MCF 10A (cell line): ENCODE data around the gene R3HDML. TPM values are rescaled to one million over a fixed set of nuclear protein-coding genes. Genes with fewer than 3 reads are reported as not detected.
"Not testable (repeated sequence)": the region's sequence is repeated elsewhere in the genome, so short reads cannot be mapped to it uniquely, and the experiment has no call there.

Experiments used
- BruUV-seq: library from RNA; stranded (reverse); fragments of 400-500 nt; replicated peaks from 2 replicates; lab custom pipeline; 2021; lab: Mats Ljungman, UMichigan
- CTCF ChIA-PET: fragments of 300-600 bp; sonication (Branson Sonifier 250); formaldehyde crosslinking; extraction: SDS; loops from one replicate; lab custom pipeline; 2021; ENCODE audit warnings: antibody characterized with exemption, inconsistent platforms; lab: Yijun Ruan, JAX
- POLR2A ChIA-PET: fragments of 300-600, 350-650 bp; sonication (Branson Sonifier 250); formaldehyde crosslinking; extraction: SDS; loops from one replicate; lab custom pipeline; 2020; ENCODE audit warnings: antibody characterized with exemption, inconsistent platforms; lab: Yijun Ruan, JAX
- DNase-seq: peaks from one replicate; pipeline ENCODE4 v3.0.0-alpha.2; 2018; ENCODE audit not compliant: unreplicated experiment
- H3K27ac Mint-ChIP-seq: one replicate; pipeline ENCODE4 v1.8.0; 2022; ENCODE audit warnings: mild to moderate bottlenecking, low read depth, mixed read lengths; ENCODE audit not compliant: unreplicated experiment
- H3K27me3 Mint-ChIP-seq: one replicate; pipeline ENCODE4 v1.8.0; 2022; ENCODE audit warnings: mixed read lengths; ENCODE audit not compliant: insufficient read depth, unreplicated experiment
- H3K36me3 Mint-ChIP-seq: one replicate; pipeline ENCODE4 v1.8.0; 2022; ENCODE audit warnings: mild to moderate bottlenecking, moderate library complexity, mixed read lengths; ENCODE audit not compliant: insufficient read depth, unreplicated experiment
- H3K4me1 Mint-ChIP-seq: one replicate; pipeline ENCODE4 v1.8.0; 2022; ENCODE audit warnings: mixed read lengths; ENCODE audit not compliant: insufficient read depth, unreplicated experiment
- H3K4me3 Mint-ChIP-seq: one replicate; pipeline ENCODE4 v1.8.0; 2022; ENCODE audit warnings: mild to moderate bottlenecking, moderate library complexity, mixed read lengths; ENCODE audit not compliant: unreplicated experiment
- H3K9me3 Mint-ChIP-seq: one replicate; pipeline ENCODE4 v1.8.0; 2022; ENCODE audit warnings: mixed read lengths; ENCODE audit not compliant: unreplicated experiment
- intact Hi-C: fragments of 100-400 bp; cut with micrococcal nuclease; formaldehyde crosslinking; loops from 2 replicates; pipeline ENCODE4 v1.14.1; 2022
- total RNA-seq: library from RNA; stranded (reverse); gene quantifications from 2 replicates; pipeline ENCODE4 v1.2.3, GENCODE V29; 2022
- TF ChIP-seq, protein P1 (sequence below): fragments of 200-600 bp; IDR thresholded peaks from one replicate; pipeline ENCODE4 v1.8.0; 2022; ENCODE audit warnings: antibody characterized with exemption, mild to moderate bottlenecking; ENCODE audit not compliant: unreplicated experiment

The R3HDML gene
- total RNA-seq, 1 experiment from 2014 or later, result not detected

DNA sequence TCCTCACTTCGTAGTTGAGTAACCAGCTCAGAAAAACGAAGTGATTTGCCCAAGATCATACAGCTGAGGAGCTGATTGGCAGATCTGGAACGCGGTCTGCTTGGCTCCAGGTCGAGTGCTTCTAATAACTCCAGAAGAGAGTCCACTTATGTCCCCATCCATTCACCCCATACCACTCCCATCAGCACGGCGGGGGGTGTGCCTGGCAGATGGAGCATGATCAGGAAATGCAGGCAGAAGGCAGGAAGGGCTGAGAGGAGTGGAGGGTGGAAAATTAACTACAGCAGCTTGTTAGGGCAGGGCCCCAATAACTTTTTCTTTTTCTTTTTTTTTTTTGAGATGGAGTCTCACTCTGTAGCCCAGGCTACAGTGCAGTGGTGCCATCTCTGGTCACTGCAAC lies 40.8 kb upstream of the R3HDML start:
- TF ChIP-seq, protein P1, sequence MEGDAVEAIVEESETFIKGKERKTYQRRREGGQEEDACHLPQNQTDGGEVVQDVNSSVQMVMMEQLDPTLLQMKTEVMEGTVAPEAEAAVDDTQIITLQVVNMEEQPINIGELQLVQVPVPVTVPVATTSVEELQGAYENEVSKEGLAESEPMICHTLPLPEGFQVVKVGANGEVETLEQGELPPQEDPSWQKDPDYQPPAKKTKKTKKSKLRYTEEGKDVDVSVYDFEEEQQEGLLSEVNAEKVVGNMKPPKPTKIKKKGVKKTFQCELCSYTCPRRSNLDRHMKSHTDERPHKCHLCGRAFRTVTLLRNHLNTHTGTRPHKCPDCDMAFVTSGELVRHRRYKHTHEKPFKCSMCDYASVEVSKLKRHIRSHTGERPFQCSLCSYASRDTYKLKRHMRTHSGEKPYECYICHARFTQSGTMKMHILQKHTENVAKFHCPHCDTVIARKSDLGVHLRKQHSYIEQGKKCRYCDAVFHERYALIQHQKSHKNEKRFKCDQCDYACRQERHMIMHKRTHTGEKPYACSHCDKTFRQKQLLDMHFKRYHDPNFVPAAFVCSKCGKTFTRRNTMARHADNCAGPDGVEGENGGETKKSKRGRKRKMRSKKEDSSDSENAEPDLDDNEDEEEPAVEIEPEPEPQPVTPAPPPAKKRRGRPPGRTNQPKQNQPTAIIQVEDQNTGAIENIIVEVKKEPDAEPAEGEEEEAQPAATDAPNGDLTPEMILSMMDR, result no peak
- Mint-ChIP-seq H3K4me3 (no peak overlapping the region), H3K27ac (no peak overlapping the region), H3K9me3 (no peaks in the 10 kb centered on the region), H3K36me3 (peaks cover 4% of the 10 kb centered on the region), H3K27me3 (no peaks in the 10 kb centered on the region), H3K4me1 (no peaks in the 10 kb centered on the region)
- DNase-seq, result no peak
- intact Hi-C loops, result no loop called here
- POLR2A ChIA-PET, result interaction anchor here (0.6 to 0.7 kb wide), 2 partner anchors 12 to 356 kb away, joined by 3 to 4 read pairs; no protein-coding TSS in a partner anchor
- CTCF ChIA-PET, result interaction anchor here (1.2 to 2.1 kb wide), 2 partner anchors 14 to 78 kb away, joined by 5 to 9 read pairs; no protein-coding TSS in a partner anchor
- no TSS peak for BruUV-seq

DNA sequence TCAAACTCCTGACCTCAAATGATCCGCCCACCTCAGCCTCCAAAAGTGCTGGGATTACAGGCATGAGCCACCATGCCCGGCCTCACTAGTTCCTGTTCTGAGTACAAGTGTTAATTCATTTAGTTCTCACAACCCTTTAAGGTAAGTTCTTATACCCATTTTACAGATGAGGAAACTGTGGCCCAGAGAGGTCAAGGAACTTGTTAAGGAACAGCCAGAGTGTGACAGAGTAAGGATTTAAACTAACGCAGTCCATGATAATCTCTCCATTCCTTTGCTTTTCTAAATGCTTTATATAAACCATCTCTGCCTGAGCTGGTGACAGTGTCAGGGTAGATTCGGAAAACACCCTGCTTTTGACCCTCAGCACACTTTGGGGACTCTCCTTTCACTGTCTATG lies 39.1 kb upstream of the R3HDML start:
- H3K27ac Mint-ChIP-seq, result no peak overlapping the region
- peaks cover 3% of the 10 kb centered on the region for H3K4me1 Mint-ChIP-seq
- intact Hi-C loops, result no loop called here
- no peak for DNase-seq
- BruUV-seq, result no TSS peak
- TF ChIP-seq, protein P1, result no peak
- POLR2A ChIA-PET, result no interaction called here
- H3K27me3 Mint-ChIP-seq, result no peaks in the 10 kb centered on the region
- H3K9me3 Mint-ChIP-seq, result no peaks in the 10 kb centered on the region
- H3K4me3 Mint-ChIP-seq, result no peak overlapping the region
- H3K36me3 Mint-ChIP-seq, result no peaks in the 10 kb centered on the region
- CTCF ChIA-PET, result interaction anchor here (1.1 to 1.6 kb wide), 2 partner anchors 80 to 81 kb away, joined by 3 to 5 read pairs; no protein-coding TSS in a partner anchor

GRCh38 chr20:44299011-44299535 lies 37.8 kb upstream of the R3HDML start:
- DNase-seq, H3K36me3 Mint-ChIP-seq, intact Hi-C loops, H3K4me1 Mint-ChIP-seq, H3K27me3 Mint-ChIP-seq, H3K4me3 Mint-ChIP-seq, POLR2A ChIA-PET, H3K27ac Mint-ChIP-seq, H3K9me3 Mint-ChIP-seq, BruUV-seq: not testable (repeated sequence)
- CTCF ChIA-PET, result interaction anchor here (0.6 to 3.2 kb wide), 6 partner anchors 12 to 146 kb away, joined by 3 to 34 read pairs (median 6); partner anchors contain the start of gene FITM2

DNA sequence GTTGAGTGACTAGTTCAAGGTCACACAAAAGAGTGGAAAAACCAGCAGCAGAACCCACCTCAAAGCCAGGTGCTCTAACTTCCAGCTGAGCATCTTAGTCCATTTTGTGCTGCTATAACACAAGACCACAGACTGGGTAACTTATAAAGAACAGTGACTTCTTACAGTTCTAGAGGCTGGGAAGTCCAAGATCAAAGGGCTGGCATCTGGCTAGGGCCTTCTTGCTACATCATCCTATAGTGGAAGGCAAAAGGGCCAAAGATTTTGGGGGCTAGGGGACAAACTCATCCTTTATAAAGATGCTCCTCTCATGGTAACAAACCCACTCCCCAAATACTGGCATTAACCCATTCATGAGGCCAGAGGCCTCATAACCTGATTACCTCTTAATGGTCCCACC lies 35.6 kb upstream of the R3HDML start:
- peaks cover 6% of the 10 kb centered on the region for H3K4me1 Mint-ChIP-seq
- no TSS peak for BruUV-seq
- TF ChIP-seq, protein P1, result no peak
- no peaks in the 10 kb centered on the region for H3K36me3 Mint-ChIP-seq
- no peak overlapping the region for H3K4me3 Mint-ChIP-seq
- ChIA-PET POLR2A (interaction anchor here (2.8 kb wide), 1 partner anchor 9 kb away, joined by 8 read pairs; the partner anchor contains the start of gene FITM2), CTCF (interaction anchor here (1.1 to 3.2 kb wide), 4 partner anchors 10 to 168 kb away, joined by 3 to 34 read pairs (median 18); partner anchors contain the start of gene FITM2)
- intact Hi-C loops, result no loop called here
- H3K27ac Mint-ChIP-seq, result no peak overlapping the region
- no peaks in the 10 kb centered on the region for H3K9me3 Mint-ChIP-seq
- no peaks in the 10 kb centered on the region for H3K27me3 Mint-ChIP-seq
- DNase-seq, result no peak
